GM18519 (cell line): ENCODE measurements around the gene GABARAPL2.
"Not testable (repeated sequence)": the region's sequence is repeated elsewhere in the genome, so short reads cannot be mapped to it uniquely, and the experiment has no call there.

ENCODE experiments used
- ATAC-seq: cut with Tn5 transposase; IDR thresholded peaks from one replicate; pipeline ENCODE4 v1.9.1; 2021; ENCODE audit warnings: mild to moderate bottlenecking, moderate library complexity; ENCODE audit not compliant: unreplicated experiment, low FRiP score

GABARAPL2 gene

DNA sequence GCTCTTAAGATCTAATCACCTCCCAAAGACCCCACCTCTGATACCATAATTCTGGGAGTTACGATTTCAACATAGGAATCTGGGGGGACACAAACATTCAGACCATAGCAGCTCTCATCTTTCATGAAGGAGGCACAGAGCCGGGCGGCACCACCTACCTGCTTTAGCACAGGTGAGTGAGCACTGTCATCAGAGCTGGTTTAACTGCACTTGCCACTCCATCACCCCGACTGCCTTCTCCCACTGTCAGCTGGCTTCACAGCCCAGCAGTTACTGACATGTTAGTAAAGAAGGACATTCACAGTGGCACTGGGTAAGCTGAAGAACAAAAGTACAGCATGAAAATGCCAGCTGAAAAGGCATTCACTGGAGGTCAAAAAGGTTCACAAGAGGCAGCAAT, 22.5 kb downstream of the GABARAPL2 start:
- ATAC-seq, result no peak

DNA sequence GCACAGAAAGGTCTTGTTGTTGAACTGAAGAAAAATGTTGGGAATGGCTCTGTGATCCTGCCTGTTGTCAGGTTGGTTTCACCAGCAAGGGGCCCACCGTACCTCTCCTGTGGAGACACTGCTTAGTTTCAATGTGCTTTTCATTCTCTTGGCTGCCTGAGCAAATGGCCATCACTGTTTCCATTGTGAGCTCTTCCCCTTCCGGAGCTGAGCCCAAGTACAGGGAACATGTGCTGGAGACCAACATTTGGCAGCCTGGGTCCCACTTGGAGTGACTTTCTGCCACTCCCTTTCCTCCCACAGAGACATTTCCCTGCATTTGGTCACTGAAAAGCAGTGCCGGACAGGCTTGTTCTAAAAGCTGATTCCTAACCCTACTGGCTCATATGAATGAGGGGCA, 23.1 kb downstream of the GABARAPL2 start:
- ATAC-seq, result no peak

DNA sequence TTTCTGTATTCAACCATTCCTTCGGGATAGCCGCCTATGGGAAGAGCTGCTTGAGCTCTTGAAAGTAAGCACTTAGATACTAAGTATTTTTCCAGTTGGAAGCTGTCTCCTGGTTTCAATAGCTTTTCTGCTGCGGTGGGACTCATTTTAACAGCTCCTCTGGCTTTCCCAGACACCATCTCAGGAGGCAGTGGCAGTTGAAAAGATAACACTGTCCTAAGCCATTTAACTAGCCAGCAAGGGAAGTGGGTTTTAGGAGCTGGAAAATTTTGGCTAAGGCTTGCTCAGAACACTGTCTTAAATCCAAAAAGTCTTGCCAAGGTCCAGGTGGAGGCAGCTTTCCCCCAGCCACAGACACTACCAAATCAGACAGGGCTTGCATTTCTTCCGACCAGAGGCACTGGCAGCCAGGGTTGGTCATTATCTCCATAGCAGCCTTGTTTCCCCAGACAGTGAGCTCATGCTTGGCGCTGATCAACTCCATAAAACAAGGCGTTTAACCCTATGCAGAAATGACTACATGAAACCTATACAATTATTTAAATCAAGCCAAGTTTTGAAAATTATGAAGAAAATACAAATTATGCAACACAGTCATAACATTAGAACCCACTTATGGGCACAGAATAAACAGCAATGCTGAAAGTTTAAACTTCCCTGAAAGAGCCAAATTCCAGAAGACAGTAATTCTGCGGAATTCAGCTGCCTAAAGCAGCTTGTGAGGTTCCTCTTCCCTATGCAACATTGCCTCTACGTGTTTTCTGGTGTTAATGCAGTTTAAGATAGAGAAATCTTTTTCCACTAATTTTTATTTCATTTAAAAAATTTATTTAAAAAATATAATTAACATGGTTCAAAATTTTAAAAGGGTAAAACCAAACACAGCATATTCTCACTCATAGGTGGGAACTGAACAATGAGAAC, 25.0 kb downstream of the GABARAPL2 start:
- no peak for ATAC-seq

DNA sequence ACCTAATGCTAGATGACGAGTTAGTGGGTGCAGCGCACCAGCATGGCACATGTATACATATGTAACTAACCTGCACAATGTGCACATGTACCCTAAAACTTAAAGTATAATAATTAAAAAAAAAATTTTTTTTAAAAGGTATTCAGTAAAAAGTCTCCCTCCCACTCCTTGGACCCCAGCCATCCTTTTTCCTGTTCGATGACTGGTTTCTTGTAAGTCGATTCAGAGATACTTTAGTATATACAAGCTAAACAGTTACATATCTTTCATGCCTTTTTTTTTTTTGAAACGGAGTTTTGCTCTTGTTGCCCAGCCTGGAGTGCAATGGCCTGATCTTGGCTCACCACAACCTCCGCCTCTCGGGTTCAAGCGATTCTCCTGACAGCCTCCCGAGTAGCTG, 25.7 kb downstream of the GABARAPL2 start:
- not testable (repeated sequence) for ATAC-seq

DNA sequence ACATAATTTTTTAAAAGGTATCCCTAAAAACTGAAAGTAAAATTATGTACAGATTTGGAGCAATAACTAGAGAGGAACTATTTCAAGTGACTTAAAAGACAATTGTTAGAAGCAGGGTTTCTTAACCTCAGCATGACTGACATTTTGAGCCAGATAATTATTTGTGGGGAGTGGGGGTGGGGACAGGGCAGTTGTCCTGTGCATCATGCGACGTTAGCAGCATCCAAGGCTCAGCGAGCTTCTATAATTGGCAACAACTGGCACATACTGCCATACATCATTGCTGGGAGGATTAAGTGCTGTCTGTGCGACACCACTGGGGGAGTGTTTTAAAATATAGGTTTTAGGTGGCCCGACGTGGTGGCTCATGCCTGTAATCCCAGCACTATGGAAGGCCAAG, 27.1 kb downstream of the GABARAPL2 start:
- no peak for ATAC-seq

DNA sequence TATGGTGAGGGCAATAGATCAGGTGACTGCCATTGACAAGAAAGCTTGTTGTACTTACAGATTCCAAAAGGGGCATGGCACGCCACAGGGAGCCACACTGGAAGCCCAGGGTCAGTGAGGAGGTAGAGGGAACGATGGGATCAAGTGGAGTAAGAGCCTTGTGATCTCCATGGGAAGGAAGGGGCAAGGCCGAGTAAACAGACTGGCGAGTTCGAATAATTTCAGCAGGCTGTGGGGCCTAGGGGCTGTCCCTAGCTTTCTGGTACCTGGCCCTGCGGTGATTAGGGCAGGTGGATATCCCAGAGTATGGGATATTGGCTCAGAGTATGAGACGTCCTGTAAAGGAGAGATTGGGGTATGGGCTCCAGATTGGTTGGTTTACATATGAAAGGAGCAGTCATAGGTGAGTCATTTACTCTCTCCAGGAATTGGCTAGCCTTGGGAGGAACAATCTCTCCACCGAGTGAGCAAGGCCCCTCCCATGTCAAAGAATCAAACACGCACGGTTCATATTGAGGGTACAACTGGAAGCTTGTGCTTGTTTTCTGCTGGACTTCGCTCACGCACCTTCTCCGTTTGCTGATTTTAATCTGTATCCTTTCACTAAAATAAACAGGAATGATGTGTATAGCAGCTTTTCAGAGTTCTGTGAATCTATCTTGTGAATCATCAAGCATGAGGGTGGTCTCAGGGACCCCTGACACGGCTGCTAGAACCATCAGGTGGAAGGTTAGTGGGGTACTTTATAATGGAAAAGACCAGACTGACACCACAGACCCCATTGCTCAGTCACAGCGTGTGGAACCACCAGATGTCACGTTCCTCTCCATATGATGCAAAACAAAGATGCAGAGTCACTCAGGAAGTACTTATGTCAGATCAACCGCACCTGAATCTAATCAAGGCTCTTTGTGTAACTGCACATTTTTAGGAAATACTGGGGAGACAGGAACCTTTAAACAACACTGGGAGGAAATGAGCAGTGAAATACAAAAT, 27.9 kb downstream of the GABARAPL2 start:
- ATAC-seq, result no peak

DNA sequence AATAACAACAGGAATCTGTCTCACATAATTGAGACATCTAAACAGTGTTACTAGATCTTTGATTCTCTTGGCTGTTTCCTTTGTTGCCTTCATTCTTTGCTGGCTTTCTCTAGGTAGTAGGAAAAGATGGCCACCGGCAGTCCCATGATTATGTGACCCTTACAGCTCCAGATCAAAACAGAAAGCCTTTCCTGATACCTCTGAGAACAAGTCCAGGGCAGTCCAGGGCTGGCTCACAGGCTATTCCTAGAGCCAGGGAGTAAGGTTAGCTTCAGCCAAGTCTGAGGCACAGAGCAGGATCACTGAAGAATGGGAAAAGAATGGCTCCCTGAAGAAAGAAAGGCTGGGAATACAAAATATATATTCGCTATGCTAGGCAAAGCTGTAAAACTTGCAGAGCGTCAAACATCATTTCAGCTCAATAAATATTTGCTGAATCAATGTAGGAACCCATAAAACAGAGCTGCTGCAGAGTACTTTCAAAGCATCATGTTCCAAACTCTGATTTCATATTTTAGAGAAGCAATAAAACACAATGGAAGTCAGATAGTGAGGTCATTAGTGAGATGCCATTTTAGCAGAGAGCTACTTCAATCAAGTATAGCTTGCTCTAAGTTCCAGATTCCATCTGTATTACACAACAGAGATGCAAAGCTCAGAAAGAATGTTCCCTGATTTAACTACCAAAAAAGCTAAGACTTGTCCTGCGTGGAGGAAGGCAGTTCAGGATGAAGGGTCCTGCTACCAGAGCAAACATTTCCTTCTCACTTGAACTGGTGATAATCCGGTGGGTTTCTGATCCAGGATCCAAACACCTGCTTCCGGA, 33.5 kb downstream of the GABARAPL2 start:
- no peak for ATAC-seq

DNA sequence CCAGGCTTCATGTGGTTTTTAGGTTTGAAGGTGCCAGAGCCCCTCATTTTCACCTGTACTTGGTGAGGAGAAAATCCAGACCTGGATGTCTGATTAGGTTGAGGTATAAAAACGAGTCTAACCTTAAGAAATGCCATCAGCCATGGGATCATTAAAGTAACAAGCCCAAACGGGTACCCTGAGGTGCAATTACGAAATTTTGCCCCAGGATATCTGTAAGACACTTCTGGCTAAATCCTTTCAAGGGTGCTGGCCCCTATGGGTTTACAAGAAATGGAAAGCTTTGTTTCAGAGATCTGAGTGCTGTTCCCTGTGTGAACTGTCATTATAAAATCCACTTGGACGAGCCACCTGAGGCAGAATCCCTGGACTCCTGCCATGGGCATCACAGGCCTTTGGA, 37.1 kb downstream of the GABARAPL2 start:
- no peak for ATAC-seq

DNA sequence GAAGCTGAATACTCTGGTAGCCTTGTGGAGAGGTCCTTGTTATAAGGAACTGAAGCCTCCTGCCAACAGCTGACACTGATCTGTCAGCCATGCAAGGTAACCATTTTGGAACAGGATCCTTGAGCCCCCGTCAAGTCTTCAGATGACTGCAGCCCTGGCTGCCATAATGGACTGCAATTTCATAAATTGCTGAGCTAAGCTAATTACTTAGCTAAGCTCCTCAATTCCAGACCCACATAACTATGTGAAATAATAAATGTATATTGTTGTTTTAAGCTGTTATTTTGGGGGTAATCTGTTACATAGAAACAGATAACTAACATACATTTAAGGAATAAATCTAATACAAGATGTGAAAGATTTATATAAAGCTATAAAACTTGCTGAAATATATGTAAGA, 40.3 kb downstream of the GABARAPL2 start:
- ATAC-seq, result no peak

DNA sequence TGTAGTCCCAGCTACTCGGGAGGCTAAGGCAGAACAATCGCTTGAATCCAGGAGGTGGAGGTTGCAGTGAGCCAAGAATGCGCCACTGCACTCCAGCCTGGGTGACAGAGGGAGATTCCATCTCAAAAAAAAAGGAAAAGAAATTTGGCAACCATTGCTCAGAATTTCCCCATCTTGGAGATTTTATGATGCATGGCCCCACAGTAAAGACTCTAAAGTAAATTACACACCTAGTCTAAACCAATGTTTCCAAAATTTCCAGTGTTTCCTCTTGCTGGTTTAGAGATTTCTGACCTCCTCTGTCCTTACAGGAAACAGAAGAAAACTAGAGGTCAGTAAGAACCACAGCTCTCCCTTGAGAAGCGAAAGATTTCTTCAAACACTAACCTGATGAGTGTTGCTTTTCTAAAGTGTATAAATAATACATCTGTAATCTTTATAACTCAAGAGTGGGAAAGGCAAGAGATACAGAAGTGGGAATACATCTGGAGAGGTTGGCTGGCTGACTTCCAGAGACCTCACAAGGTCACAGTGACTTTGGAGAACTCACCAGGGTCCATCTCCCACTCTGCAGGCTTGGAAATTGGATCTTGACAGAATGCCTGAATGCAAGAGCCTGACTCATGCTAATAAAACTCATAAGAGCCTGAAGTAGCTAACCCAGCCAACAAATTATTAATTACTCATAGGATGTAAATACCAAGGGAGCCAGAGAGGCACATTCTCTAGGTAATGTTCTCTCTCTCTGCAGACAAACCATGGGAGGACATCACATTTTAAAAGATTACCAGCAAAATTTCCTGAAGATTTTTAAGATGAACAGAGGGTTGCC, 48.1 kb downstream of the GABARAPL2 start:
- ATAC-seq, result no peak

DNA sequence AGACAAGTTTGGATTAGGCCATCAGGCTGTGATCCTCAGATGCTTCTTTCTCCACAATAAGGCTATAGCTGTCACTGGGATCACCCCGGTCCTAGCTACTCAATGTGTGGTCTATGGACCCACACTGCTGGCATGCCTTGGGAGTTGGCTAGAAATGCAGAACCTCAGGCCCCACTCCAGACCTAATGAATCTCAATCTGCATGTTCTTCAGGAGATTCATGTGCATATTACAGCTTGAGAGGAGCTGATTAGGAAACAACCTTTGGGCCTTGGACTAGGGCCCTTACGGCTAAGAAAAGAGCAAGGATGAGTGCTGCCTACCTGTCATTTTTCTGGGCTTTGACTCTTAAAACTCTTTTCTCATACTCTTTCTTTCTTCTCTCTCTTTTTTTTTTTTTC, 49.4 kb downstream of the GABARAPL2 start:
- no peak for ATAC-seq

DNA sequence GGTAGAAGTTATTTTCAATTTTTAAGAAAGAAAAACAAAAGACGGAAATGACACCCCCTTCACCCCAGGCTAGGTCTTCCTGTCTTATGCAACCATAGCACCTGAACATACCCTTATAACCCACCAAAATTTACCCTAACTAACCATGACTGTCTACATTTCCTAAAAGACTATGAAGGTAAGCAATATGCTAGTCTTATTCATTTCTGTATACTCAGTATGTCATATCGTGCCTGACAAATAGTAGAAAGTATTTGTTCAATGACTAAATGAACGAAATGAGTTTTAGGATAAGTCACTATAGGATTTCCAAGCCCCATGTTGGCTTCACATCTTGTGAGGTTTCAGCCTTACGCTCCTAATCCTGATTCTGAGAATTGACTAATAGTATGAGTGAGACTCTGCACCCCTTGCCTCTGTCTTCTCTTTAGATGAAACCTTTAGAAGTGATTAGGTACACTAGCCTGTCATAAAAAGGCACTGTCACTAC, 50.4 kb downstream of the GABARAPL2 start:
- ATAC-seq, result no peak

DNA sequence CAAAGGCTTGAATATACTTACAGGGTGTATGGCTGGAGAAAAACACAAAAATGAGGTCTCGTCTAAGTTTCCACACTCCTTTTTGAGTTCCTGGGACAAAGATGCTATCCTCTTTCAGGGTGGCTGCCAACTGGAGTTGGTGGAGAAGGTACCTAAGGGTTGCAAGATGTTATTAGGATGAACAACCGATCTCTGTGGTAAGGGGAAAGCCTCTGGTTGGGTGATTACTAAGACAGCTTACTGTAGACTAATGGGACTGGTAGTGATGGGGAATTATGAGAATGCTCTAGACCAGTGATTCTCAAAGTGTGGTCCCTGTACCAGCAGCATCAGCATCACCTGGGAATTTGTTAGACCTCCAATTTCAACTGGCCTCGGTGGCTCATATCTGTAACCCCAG, 50.9 kb downstream of the GABARAPL2 start:
- ATAC-seq, result no peak

DNA sequence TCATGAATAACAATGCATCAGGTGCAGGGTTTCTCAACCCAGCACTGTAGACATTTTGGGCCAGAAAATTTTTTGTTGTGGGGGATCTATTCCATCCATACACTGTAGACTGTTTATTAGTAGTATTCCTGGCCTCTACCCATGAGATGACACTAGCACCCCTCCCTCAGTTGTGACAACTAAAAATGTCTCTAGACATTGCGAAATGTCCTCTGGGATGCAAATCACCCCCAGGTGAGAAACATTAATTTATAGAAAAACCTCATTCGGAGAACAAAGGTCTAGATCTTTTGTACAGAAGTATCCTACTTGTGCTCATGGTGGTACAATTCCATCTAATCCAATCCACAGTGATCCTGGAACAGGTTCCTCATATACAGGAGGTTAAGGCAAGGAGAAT, 52.6 kb downstream of the GABARAPL2 start:
- ATAC-seq, result no peak

DNA sequence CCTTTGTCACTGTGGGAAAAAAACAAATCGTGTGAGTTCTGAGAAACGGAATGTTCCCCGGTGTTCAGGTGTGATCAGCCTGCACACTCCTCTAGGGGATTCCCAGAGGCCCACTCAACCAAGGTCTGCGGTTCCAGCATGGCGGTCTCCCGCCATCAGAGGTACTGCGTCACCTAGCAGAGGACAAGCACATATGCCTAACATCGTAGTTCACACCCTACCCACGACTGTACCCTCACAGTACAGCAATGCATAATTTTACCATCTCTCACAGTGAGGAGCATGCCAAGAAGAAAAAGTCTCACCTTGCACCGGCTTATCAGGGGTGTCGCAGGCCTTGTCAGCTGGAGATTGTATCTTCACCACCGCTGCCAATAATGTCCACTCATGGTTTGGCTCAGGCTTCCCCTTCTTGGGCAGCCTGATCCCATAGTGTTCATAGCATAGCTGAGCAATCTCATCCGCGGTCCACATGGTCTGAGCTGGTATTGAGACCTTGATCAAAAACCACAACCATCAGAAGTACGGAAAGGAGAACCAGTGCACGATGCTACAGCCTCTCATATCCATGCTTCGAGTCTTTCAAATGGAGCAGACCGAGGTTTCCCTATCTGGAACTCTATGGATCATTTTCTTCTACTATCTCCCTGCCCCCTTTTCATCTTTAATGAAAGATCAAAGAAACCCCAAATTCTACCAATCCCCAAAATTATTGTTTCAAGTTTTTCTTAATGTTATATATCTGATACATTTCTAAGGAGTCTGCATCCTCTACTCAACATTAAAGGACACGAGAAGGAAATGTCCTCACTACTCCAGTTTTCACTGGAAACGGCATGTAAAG, 54.4 kb downstream of the GABARAPL2 start:
- no peak for ATAC-seq

DNA sequence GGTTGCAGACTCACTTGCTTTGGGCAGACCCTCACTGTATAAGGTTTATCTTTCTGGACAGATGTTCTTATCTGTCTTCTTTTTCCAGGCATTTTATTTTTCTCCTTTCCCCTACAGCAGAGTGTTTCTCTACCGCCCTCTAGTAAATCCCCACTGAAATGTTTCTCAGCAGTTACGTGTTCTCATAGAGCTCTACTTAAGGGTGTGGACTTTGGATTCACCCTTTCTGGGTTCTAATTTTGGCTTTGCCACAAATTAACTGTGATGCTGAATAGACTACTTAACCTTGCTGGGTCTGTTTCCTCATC, 54.9 kb downstream of the GABARAPL2 start:
- no peak for ATAC-seq

DNA sequence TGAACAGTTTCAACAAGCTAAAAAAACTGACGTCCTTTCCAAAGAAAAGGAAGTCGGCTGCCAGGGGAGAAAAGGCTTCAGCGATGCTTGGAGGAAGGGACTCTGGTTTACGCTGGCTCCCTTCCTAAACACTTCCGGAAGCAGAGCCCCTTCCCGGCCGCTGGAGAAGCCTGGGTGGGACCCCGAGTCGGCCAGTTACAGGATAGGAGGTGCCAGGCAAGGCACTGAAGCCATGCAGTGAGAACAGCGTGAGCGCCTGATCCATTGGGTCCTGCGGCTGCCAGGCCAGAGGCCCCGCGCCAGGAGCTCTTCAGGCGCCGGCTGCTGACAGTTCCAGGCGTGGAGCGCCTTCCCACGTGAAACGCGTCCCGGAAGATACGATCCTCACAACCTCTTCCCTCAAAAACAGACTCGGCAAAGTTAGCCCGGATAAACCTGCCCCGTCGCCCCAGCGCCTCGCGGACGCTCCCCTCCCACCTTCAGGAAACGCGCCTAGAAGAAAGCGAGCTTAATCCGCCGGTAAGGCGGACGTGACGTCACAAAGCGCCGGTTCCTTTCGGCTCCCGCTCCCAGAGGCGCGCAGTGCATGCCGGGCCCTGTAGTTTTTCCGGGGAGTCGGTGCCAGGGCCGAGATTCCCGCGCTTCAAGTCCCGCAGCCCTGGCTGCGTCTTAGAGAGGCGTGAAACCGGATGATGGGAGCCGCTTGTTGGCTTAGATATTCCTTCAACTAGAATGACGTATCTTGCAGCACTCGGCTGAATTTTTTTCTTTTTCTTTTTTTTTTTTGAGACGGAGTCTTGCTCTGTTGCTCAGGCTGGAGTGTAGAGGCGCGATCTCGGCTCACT, 56.8 kb downstream of the GABARAPL2 start, which contains the start of gene ADAT1:
TSS of gene ADAT1 (minus strand) at position 521 of the 845 bp plus-strand sequence. CDS start 2,482 bp downstream, outside the sequence.
- ATAC-seq, result peak; percentile 92

DNA sequence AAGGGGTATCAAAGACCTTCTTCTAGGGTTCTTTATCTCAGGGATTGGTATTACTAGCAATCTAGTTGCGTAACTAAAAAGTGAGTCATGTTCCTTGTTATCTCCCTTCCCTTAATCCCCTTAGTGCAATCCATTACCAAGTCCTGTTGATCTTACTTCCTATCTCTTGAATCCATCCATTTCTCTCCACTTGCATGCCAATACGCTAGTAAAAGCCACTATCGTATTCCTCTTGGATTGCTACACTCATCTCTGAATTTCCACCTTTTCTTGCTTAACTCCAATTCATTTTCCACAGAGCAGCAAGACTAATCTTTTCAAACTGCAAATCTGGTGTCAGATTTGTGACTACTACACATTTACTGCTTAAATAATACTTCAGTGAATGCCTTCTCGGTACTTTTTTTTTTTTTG, 58.7 kb downstream of the GABARAPL2 start:
- ATAC-seq, result no peak
